Neural cell (in vitro differentiated cells): ENCODE results near the gene BTBD7. TPM values are rescaled to one million over a fixed set of nuclear protein-coding genes. Genes with fewer than 3 reads are reported as not detected.

ENCODE experiments used
- H2AFZ ChIP-seq: fragments of 200-600, 300-800 bp; sonication (generic), shearing (Covaris generic); 2 replicates; pipeline ENCODE4 v1.6.0; 2014; ENCODE audit warnings: low read depth, mild to moderate bottlenecking, antibody characterized with exemption, low read length, moderate library complexity
- H3F3A ChIP-seq: fragments of 200-600 bp; shearing (Covaris generic); 2 replicates; pipeline ENCODE4 v1.6.1; 2016; ENCODE audit warnings: mild to moderate bottlenecking, moderate library complexity, mixed read lengths, antibody characterized with exemption, low read length; ENCODE audit not compliant: insufficient read depth, poor library complexity, severe bottlenecking
- H3K27ac ChIP-seq: fragments of 200-600, 300-800 bp; sonication (generic), shearing (Covaris generic); 2 replicates; pipeline ENCODE4 v1.5.1; 2014; ENCODE audit warnings: mild to moderate bottlenecking, low read length, moderate library complexity
- H3K27me3 ChIP-seq: fragments of 300-800, 200-600 bp; sonication (generic), shearing (Covaris generic); 2 replicates; pipeline ENCODE4 v1.6.0; 2014; ENCODE audit warnings: mild to moderate bottlenecking, low read depth, low read length, moderate library complexity; ENCODE audit not compliant: insufficient read depth
- H3K36me3 ChIP-seq: fragments of 300-800, 200-600 bp; sonication (generic), shearing (Covaris generic); 2 replicates; pipeline ENCODE4 v1.5.1; 2014; ENCODE audit warnings: mild to moderate bottlenecking, antibody characterized with exemption, low read length, moderate library complexity; ENCODE audit not compliant: insufficient read depth
- H3K4me2 ChIP-seq: fragments of 300-800, 200-600 bp; sonication (generic), shearing (Covaris generic); 2 replicates; pipeline ENCODE4 v1.6.0; 2014; ENCODE audit warnings: mild to moderate bottlenecking, low read length
- H3K4me3 ChIP-seq: fragments of 300-800, 200-600 bp; sonication (generic), shearing (Covaris generic); 2 replicates; pipeline ENCODE4 v1.5.1; 2014; ENCODE audit warnings: mild to moderate bottlenecking, low read length, moderate library complexity
- H3K79me2 ChIP-seq: fragments of 200-600 bp; shearing (Covaris generic); replicated peaks from 2 replicates; pipeline ENCODE4 v1.6.0; 2014; ENCODE audit warnings: mild to moderate bottlenecking, low read length, moderate library complexity; ENCODE audit not compliant: insufficient read depth
- H3K9ac ChIP-seq: fragments of 300-800, 200-600 bp; sonication (generic), shearing (Covaris generic); 2 replicates; pipeline ENCODE4 v1.6.1; 2016; ENCODE audit warnings: mild to moderate bottlenecking, low read length, mixed read lengths
- H3K9me2 ChIP-seq: fragments of 200-600 bp; shearing (Covaris generic); 2 replicates; pipeline ENCODE4 v1.6.1; 2016; ENCODE audit warnings: mild to moderate bottlenecking, low read length, mixed read lengths; ENCODE audit not compliant: insufficient read depth
- H3K9me3 ChIP-seq: fragments of 200-600, 300-800 bp; sonication (generic), shearing (Covaris generic); 2 replicates; pipeline ENCODE4 v1.6.1; 2016; ENCODE audit warnings: mild to moderate bottlenecking, mixed run types, low read length, moderate library complexity, mixed read lengths
- H4K20me1 ChIP-seq: fragments of 200-600 bp; shearing (Covaris generic); 2 replicates; pipeline ENCODE4 v1.6.1; 2016; ENCODE audit warnings: mild to moderate bottlenecking, mixed run types; ENCODE audit not compliant: insufficient read depth
- CTCF ChIP-seq: fragments of 450-650 bp; IDR thresholded peaks from 2 replicates; pipeline ENCODE4 v1.5.1; 2014; ENCODE audit warnings: antibody characterized with exemption, mild to moderate bottlenecking, moderate library complexity; ENCODE audit not compliant: poor library complexity, severe bottlenecking
- EP300 ChIP-seq: fragments of 450-650 bp; conservative IDR thresholded peaks from 2 replicates; pipeline ENCODE4 v1.6.1; 2014; ENCODE audit warnings: antibody characterized with exemption, mild to moderate bottlenecking, moderate library complexity; ENCODE audit not compliant: poor library complexity, severe bottlenecking
- EZH2 ChIP-seq: fragments of 200-600, 300-800 bp; shearing (Covaris generic), sonication (generic); IDR thresholded peaks from 2 replicates; pipeline ENCODE4 v1.6.1; 2014; ENCODE audit warnings: antibody characterized with exemption, low read length, borderline replicate concordance, mild to moderate bottlenecking; ENCODE audit not compliant: insufficient read depth, poor library complexity, severe bottlenecking
- MXI1 ChIP-seq: fragments of 450-650 bp; conservative IDR thresholded peaks from 2 replicates; pipeline ENCODE4 v1.6.1; 2014; ENCODE audit warnings: antibody characterized with exemption, mild to moderate bottlenecking; ENCODE audit not compliant: poor library complexity, severe bottlenecking
- POLR2AphosphoS5 ChIP-seq: IDR thresholded peaks from 2 replicates; pipeline ENCODE4 v1.6.1; 2012
- RAD21 ChIP-seq: fragments of 450-650 bp; conservative IDR thresholded peaks from 2 replicates; pipeline ENCODE4 v1.6.1; 2014; ENCODE audit warnings: antibody characterized with exemption, mild to moderate bottlenecking, moderate library complexity
- SMC3 ChIP-seq: fragments of 450-650 bp; conservative IDR thresholded peaks from 2 replicates; pipeline ENCODE4 v1.6.1; 2014; ENCODE audit warnings: antibody characterized with exemption, mild to moderate bottlenecking, moderate library complexity; ENCODE audit not compliant: poor library complexity
- TAF1 ChIP-seq: IDR thresholded peaks from 2 replicates; pipeline ENCODE4 v1.6.1; 2012; ENCODE audit warnings: low read depth
- polyA plus RNA-seq: library from polyadenylated mRNA; depleted of rRNA; stranded (reverse); fragments of >200 nt; gene quantifications from 2 replicates; pipeline ENCODE4 v1.2.3, GENCODE V29; 2014
- TF ChIP-seq, protein P1 (sequence below): IDR thresholded peaks from 2 replicates; pipeline ENCODE4 v1.6.1; 2012; ENCODE audit warnings: borderline replicate concordance

The BTBD7 gene
- polyA plus RNA-seq, 1 donor from 2014 or later, result 11.5 TPM

- TF ChIP-seq CTCF, result no peak
- TF ChIP-seq, protein P1, sequence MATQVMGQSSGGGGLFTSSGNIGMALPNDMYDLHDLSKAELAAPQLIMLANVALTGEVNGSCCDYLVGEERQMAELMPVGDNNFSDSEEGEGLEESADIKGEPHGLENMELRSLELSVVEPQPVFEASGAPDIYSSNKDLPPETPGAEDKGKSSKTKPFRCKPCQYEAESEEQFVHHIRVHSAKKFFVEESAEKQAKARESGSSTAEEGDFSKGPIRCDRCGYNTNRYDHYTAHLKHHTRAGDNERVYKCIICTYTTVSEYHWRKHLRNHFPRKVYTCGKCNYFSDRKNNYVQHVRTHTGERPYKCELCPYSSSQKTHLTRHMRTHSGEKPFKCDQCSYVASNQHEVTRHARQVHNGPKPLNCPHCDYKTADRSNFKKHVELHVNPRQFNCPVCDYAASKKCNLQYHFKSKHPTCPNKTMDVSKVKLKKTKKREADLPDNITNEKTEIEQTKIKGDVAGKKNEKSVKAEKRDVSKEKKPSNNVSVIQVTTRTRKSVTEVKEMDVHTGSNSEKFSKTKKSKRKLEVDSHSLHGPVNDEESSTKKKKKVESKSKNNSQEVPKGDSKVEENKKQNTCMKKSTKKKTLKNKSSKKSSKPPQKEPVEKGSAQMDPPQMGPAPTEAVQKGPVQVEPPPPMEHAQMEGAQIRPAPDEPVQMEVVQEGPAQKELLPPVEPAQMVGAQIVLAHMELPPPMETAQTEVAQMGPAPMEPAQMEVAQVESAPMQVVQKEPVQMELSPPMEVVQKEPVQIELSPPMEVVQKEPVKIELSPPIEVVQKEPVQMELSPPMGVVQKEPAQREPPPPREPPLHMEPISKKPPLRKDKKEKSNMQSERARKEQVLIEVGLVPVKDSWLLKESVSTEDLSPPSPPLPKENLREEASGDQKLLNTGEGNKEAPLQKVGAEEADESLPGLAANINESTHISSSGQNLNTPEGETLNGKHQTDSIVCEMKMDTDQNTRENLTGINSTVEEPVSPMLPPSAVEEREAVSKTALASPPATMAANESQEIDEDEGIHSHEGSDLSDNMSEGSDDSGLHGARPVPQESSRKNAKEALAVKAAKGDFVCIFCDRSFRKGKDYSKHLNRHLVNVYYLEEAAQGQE, result no peak
- TF ChIP-seq EP300, result no peak
- no peak for TF ChIP-seq MXI1
- TF ChIP-seq RAD21, result no peak
- no peak for TF ChIP-seq SMC3
- TF ChIP-seq TAF1, result no peak
- no peak for TF ChIP-seq POLR2AphosphoS5
- TF ChIP-seq EZH2, result no peak
- no peaks in the 10 kb centered on the region for H4K20me1 ChIP-seq
- no peaks in the 10 kb centered on the region for H3K36me3 ChIP-seq
- no peak overlapping the region for H3K4me2 ChIP-seq
- H3K79me2 ChIP-seq, result no peaks in the 10 kb centered on the region
- no peaks in the 10 kb centered on the region for H3K9me3 ChIP-seq
- no peak overlapping the region for H3K27ac ChIP-seq
- H3K27me3 ChIP-seq, result no peaks in the 10 kb centered on the region
- no peak overlapping the region for H3K9ac ChIP-seq
- no peak overlapping the region for H2AFZ ChIP-seq
- H3K9me2 ChIP-seq, result no peaks in the 10 kb centered on the region
- H3F3A ChIP-seq, result no peaks in the 10 kb centered on the region
- H3K4me3 ChIP-seq, result no peak overlapping the region
Observed at GRCh38 chr14:93302688-93303581, 29.9 kb downstream of the BTBD7 start.

DNA sequence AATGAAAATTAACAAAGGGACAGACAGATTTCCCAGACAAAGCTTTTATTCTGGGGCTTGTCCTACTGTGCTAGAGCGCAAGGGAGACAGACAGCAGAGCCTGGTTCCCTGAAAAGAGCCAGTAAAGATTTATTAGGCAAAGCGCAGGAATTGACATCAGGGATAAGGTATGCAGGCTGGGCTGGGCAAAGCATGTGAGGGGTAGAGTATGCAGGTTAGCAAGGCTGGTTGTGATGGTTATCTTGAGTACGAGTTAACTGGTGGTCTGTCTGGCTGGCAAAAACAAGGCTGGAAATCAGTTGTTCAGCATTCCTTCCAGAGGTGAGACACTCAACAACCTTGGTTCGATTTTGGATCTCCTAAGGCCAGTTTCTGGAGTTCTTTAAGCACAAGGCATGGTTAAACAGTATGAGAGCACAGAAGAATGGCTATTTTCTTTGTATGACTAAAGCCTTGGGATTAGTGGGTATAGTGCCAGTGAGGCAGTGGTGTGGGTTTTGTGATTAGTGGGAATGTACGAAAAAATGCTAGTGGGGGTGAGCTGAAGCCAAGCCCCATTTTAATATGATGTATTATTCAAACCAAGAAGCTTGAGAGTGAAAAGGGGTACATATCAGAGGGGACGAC is 30.9 kb downstream of the BTBD7 start:
- Histone ChIP-seq H3K27ac (no peak overlapping the region), H3K27me3 (no peaks in the 10 kb centered on the region), H3K4me3 (no peak overlapping the region), H3K79me2 (no peaks in the 10 kb centered on the region), H3K36me3 (no peaks in the 10 kb centered on the region), H3K4me2 (no peak overlapping the region), H3K9me3 (no peaks in the 10 kb centered on the region), H3K9me2 (no peaks in the 10 kb centered on the region), H4K20me1 (no peaks in the 10 kb centered on the region), H3K9ac (no peak overlapping the region), H2AFZ (no peak overlapping the region), H3F3A (no peaks in the 10 kb centered on the region)
- TF ChIP-seq MXI1, result no peak
